ENCODE measurements around the gene GLIPR2. TPM values are rescaled to one million over a fixed set of nuclear protein-coding genes. Genes with fewer than 3 reads are reported as not detected.

Gene GLIPR2
- total RNA-seq, 2 donors from 2014 or later, result 38.6 to 54.2 TPM

GRCh38 chr9:36101916-36102741 is 34.4 kb upstream of the GLIPR2 start:
- H3K36me3 ChIP-seq (ENCODE audit: control insufficient read depth, insufficient read depth, low read length), result no peaks in the 10 kb centered on the region
- H3K27ac ChIP-seq (ENCODE audit: low read depth, low read length), result no peak overlapping the region
- 90 to 98% methylated on average over 4 of the region's 4 CpGs for WGBS, 2 experiments (ENCODE audit: insufficient coverage in 1 of 2, insufficient read length in 1 of 2)
- Mint-ChIP-seq H3K4me1 (peaks cover 38% of the 10 kb centered on the region), H3K4me3 (no peak overlapping the region), H3K27me3 (ENCODE audit: insufficient read depth) (no peaks in the 10 kb centered on the region), H3K9me3 (no peaks in the 10 kb centered on the region), H3K36me3 (ENCODE audit: low read depth) (peaks cover 4% of the 10 kb centered on the region), H3K27ac (peak overlapping the region; percentile 83)
- no peak for DNase-seq
- H3K9me3 ChIP-seq (ENCODE audit: control insufficient read depth, low read length), result no peaks in the 10 kb centered on the region
- no peak overlapping the region for H3K9ac ChIP-seq (ENCODE audit: extremely low read depth, low read length, poor library complexity, severe bottlenecking)
- TF ChIP-seq CTCF (conservative IDR thresholded peaks at IDR 0.05), result no peak
- H3K27me3 ChIP-seq (ENCODE audit: control insufficient read depth, insufficient read depth, low read length, poor library complexity, severe bottlenecking), result no peaks in the 10 kb centered on the region
- H3K4me1 ChIP-seq (ENCODE audit: control insufficient read depth, insufficient read depth, low read length), result peaks cover 8% of the 10 kb centered on the region
- H3K4me3 ChIP-seq (ENCODE audit: low read length), result peak overlapping the region; percentile 5

- no peak overlapping the region for H3K9ac ChIP-seq (ENCODE audit: extremely low read depth, low read length, poor library complexity, severe bottlenecking)
Observed at GRCh38 chr9:36102742-36103495, 33.6 kb upstream of the GLIPR2 start.

GRCh38 chr9:36109071-36109470 is 27.5 kb upstream of the GLIPR2 start:
- H3K27me3 Mint-ChIP-seq (ENCODE audit: insufficient read depth), result no peaks in the 10 kb centered on the region
- no peak overlapping the region for H3K4me3 ChIP-seq (ENCODE audit: low read length)
- H3K4me1 Mint-ChIP-seq, result peaks cover 11% of the 10 kb centered on the region
- H3K9me3 ChIP-seq (ENCODE audit: control insufficient read depth, low read length), result no peaks in the 10 kb centered on the region
- no peaks in the 10 kb centered on the region for H3K27me3 ChIP-seq (ENCODE audit: control insufficient read depth, insufficient read depth, low read length, poor library complexity, severe bottlenecking)
- H3K9ac ChIP-seq (ENCODE audit: extremely low read depth, low read length, poor library complexity, severe bottlenecking), result no peak overlapping the region
- no peak overlapping the region for H3K27ac Mint-ChIP-seq
- H3K36me3 Mint-ChIP-seq (ENCODE audit: low read depth), result peaks cover 11% of the 10 kb centered on the region
- H3K4me3 Mint-ChIP-seq, result no peak overlapping the region
- 100% methylated on average over 2 of the region's 2 CpGs for WGBS, 2 experiments (ENCODE audit: insufficient coverage in 1 of 2, insufficient read length in 1 of 2)
- H3K36me3 ChIP-seq (ENCODE audit: control insufficient read depth, insufficient read depth, low read length), result peaks cover 3% of the 10 kb centered on the region
- H3K27ac ChIP-seq (ENCODE audit: low read depth, low read length), result no peak overlapping the region
- H3K4me1 ChIP-seq (ENCODE audit: control insufficient read depth, insufficient read depth, low read length), result no peaks in the 10 kb centered on the region
- no peaks in the 10 kb centered on the region for H3K9me3 Mint-ChIP-seq
- no peak for DNase-seq
- TF ChIP-seq CTCF (conservative IDR thresholded peaks at IDR 0.05), result no peak

More at GRCh38 chr9:36102742-36103495, 33.6 kb upstream of the GLIPR2 start:
- Histone ChIP-seq H3K27me3 (ENCODE audit: control insufficient read depth, insufficient read depth, low read length, poor library complexity, severe bottlenecking) (no peaks in the 10 kb centered on the region), H3K9me3 (ENCODE audit: control insufficient read depth, low read length) (no peaks in the 10 kb centered on the region), H3K36me3 (ENCODE audit: control insufficient read depth, insufficient read depth, low read length) (peaks cover 2% of the 10 kb centered on the region), H3K27ac (ENCODE audit: low read depth, low read length) (peak overlapping the region; percentile 12), H3K4me3 (ENCODE audit: low read length) (no peak overlapping the region), H3K4me1 (ENCODE audit: control insufficient read depth, insufficient read depth, low read length) (peaks cover 8% of the 10 kb centered on the region)
- peak; percentile 94 for TF ChIP-seq CTCF (conservative IDR thresholded peaks at IDR 0.05)
- no peaks in the 10 kb centered on the region for H3K9me3 Mint-ChIP-seq
- H3K36me3 Mint-ChIP-seq (ENCODE audit: low read depth), result peaks cover 4% of the 10 kb centered on the region
- H3K27ac Mint-ChIP-seq, result peak overlapping the region; percentile 81
- 87 to 92% methylated on average over 4 to 10 of the region's 10 CpGs for WGBS, 2 experiments (ENCODE audit: insufficient coverage in 1 of 2, insufficient read length in 1 of 2)
- H3K27me3 Mint-ChIP-seq (ENCODE audit: insufficient read depth), result no peaks in the 10 kb centered on the region
- no peak overlapping the region for H3K4me3 Mint-ChIP-seq
- H3K4me1 Mint-ChIP-seq, result peaks cover 38% of the 10 kb centered on the region
- peak; percentile 93 for DNase-seq
